Measurements from ENCODE around the gene PSMD9. TPM values are rescaled to one million over a fixed set of nuclear protein-coding genes. Genes with fewer than 3 reads are reported as not detected.
A peak's percentile ranks its signal among the peaks of the same experiment; 100 is the strongest.

The PSMD9 gene
- total RNA-seq, 2 donors from 2014 or later, result 41.4 to 50.9 TPM

DNA sequence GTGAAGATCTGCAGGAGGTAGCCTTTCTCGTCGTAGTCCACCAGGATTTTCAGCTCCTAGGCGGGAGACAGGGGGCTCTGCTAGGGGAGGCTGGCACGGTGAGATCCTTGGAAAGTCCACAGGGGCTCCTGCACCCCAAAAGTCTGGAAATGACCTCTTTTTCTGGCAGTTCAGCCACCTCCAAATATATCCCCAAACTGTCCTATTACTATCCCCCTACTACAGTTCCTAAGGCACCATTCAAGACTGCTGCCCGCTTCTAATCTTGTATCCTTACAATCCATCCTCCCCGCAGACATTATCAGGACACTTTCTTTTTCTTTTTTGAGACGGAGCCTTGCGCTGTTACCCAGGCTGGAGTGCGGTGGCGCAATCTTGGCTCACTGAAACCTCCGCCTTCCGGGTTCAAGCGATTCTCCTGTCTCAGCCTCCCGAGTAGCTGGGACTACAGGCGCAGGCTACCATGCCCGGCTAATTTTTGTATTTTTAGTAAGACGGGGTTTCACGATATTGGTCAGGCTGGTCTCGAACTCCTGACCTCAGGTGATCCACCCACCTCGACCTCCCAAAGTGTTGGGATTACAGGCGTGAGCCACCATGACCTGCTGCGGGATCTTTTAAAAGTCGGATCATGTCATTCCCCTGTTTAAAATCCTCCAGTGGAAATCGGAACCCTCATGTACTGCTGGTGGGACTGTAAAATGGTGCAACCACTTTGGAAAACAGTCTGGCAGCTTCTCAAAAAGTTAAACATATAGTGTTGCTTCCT is 48.4 kb upstream of the PSMD9 start:
- Histone ChIP-seq H3K27me3 (ENCODE audit: control insufficient read depth, insufficient read depth, low read length, poor library complexity, severe bottlenecking) (no peaks in the 10 kb centered on the region), H3K27ac (ENCODE audit: low read depth, low read length) (peak overlapping the region; percentile 30), H3K9me3 (ENCODE audit: control insufficient read depth, low read length) (no peaks in the 10 kb centered on the region), H3K4me3 (ENCODE audit: low read length) (peak overlapping the region; percentile 91), H3K9ac (ENCODE audit: extremely low read depth, low read length, poor library complexity, severe bottlenecking) (peak overlapping the region; percentile 70), H3K36me3 (ENCODE audit: control insufficient read depth, insufficient read depth, low read length) (no peaks in the 10 kb centered on the region), H3K4me1 (ENCODE audit: control insufficient read depth, insufficient read depth, low read length) (peaks cover 3% of the 10 kb centered on the region)
- TF ChIP-seq, protein P1, sequence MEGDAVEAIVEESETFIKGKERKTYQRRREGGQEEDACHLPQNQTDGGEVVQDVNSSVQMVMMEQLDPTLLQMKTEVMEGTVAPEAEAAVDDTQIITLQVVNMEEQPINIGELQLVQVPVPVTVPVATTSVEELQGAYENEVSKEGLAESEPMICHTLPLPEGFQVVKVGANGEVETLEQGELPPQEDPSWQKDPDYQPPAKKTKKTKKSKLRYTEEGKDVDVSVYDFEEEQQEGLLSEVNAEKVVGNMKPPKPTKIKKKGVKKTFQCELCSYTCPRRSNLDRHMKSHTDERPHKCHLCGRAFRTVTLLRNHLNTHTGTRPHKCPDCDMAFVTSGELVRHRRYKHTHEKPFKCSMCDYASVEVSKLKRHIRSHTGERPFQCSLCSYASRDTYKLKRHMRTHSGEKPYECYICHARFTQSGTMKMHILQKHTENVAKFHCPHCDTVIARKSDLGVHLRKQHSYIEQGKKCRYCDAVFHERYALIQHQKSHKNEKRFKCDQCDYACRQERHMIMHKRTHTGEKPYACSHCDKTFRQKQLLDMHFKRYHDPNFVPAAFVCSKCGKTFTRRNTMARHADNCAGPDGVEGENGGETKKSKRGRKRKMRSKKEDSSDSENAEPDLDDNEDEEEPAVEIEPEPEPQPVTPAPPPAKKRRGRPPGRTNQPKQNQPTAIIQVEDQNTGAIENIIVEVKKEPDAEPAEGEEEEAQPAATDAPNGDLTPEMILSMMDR (conservative IDR thresholded peaks at IDR 0.05), result no peak
- Mint-ChIP-seq H3K36me3 (ENCODE audit: low read depth) (no peaks in the 10 kb centered on the region), H3K9me3 (peaks cover 2% of the 10 kb centered on the region), H3K27ac (peak overlapping the region; percentile 95), H3K27me3 (ENCODE audit: insufficient read depth) (peaks cover 16% of the 10 kb centered on the region), H3K4me1 (peaks cover 10% of the 10 kb centered on the region), H3K4me3 (peak overlapping the region; percentile 82)
- 76 to 77% methylated on average over 24 of the region's 24 CpGs for WGBS, 2 experiments (ENCODE audit: insufficient coverage in 1 of 2, insufficient read length in 1 of 2)
- no peak for DNase-seq

DNA sequence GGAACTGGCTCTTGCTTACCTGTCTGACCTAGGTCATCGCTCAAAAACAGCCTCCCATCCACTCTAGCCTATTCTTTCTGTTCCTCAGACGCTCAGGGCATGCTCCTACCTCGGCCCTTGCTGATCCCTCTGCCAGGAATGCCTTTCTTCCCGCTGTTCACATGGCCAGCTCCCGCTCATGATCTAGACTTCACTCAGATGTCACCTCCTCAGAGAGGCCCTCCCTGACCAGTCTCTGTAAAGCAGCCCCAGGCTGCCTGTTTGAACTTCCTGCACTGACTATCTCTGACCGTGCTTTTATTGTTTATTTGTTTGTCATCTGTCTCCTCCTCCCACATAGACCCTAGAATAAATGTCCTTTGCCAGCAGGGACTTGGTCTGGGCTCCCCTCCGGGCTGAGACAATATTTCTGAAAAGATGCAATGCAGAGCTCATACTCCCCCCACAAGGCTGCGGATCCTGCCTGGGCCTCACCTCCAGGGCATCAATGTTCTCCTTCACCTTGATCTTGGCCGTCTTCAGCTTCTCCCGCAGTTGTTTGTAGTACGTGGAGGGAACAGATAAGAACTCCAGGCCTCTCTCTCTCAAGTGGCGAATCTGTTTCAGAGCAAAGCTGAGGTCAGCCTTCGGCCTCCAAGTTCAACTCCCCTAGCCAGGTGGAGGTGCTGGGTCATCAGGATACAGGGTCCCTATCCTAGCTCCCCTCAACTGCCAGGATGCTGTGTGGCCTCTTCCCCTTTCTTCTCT is 45.2 kb upstream of the PSMD9 start:
- Mint-ChIP-seq H3K27me3 (ENCODE audit: insufficient read depth) (peaks cover 3% of the 10 kb centered on the region), H3K36me3 (ENCODE audit: low read depth) (no peaks in the 10 kb centered on the region), H3K4me1 (peaks cover 10% of the 10 kb centered on the region), H3K27ac (no peak overlapping the region), H3K9me3 (peaks cover 2% of the 10 kb centered on the region), H3K4me3 (no peak overlapping the region)
- WGBS, 2 experiments (ENCODE audit: insufficient coverage in 1 of 2, insufficient read length in 1 of 2), result 76 to 84% methylated on average over 11 to 13 of the region's 13 CpGs
- TF ChIP-seq, protein P1 (conservative IDR thresholded peaks at IDR 0.05), result no peak
- peak; percentile 62 for DNase-seq
- H3K9me3 ChIP-seq (ENCODE audit: control insufficient read depth, low read length), result no peaks in the 10 kb centered on the region
- H3K36me3 ChIP-seq (ENCODE audit: control insufficient read depth, insufficient read depth, low read length), result no peaks in the 10 kb centered on the region
- no peak overlapping the region for H3K27ac ChIP-seq (ENCODE audit: low read depth, low read length)
- no peak overlapping the region for H3K9ac ChIP-seq (ENCODE audit: extremely low read depth, low read length, poor library complexity, severe bottlenecking)
- peaks cover 3% of the 10 kb centered on the region for H3K4me1 ChIP-seq (ENCODE audit: control insufficient read depth, insufficient read depth, low read length)
- H3K27me3 ChIP-seq (ENCODE audit: control insufficient read depth, insufficient read depth, low read length, poor library complexity, severe bottlenecking), result no peaks in the 10 kb centered on the region
- H3K4me3 ChIP-seq (ENCODE audit: low read length), result no peak overlapping the region

DNA sequence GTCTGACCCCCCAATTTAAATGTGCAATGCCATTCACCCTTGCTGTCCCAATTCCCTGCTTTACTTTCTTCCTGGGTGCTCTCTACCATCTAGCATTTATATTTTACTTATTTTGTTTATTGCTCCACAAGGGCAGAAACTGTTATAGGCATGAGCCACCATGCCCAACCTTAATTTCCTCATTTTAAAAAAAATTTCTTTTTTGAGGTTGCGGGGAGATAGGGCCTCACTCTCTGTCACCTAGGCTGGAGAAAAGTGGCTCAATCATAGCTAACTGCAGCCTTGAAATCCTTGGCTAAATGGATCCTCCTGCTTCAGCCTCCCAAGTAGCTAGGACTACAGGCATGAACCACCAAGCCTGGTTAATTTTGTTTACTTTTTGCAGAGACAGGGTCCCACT is 42.9 kb upstream of the PSMD9 start:
- Histone ChIP-seq H3K4me1 (ENCODE audit: control insufficient read depth, insufficient read depth, low read length) (peaks cover 3% of the 10 kb centered on the region), H3K36me3 (ENCODE audit: control insufficient read depth, insufficient read depth, low read length) (no peaks in the 10 kb centered on the region), H3K9ac (ENCODE audit: extremely low read depth, low read length, poor library complexity, severe bottlenecking) (no peak overlapping the region), H3K4me3 (ENCODE audit: low read length) (no peak overlapping the region), H3K27me3 (ENCODE audit: control insufficient read depth, insufficient read depth, low read length, poor library complexity, severe bottlenecking) (no peaks in the 10 kb centered on the region), H3K27ac (ENCODE audit: low read depth, low read length) (no peak overlapping the region), H3K9me3 (ENCODE audit: control insufficient read depth, low read length) (no peaks in the 10 kb centered on the region)
- Mint-ChIP-seq H3K36me3 (ENCODE audit: low read depth) (no peaks in the 10 kb centered on the region), H3K27ac (no peak overlapping the region), H3K4me1 (peaks cover 8% of the 10 kb centered on the region), H3K4me3 (no peak overlapping the region), H3K9me3 (no peaks in the 10 kb centered on the region), H3K27me3 (ENCODE audit: insufficient read depth) (no peaks in the 10 kb centered on the region)
- TF ChIP-seq, protein P1 (conservative IDR thresholded peaks at IDR 0.05), result no peak
- DNase-seq, result no peak
- 97 to 100% methylated on average over 1 of the region's 1 CpG for WGBS, 2 experiments (ENCODE audit: insufficient coverage in 1 of 2, insufficient read length in 1 of 2)

Data from endodermal cell (in vitro differentiated cells).